Fibroblast of skin of back (primary cell): ENCODE measurements around the gene GCH1.

Experiments
- DNase-seq: peaks from one replicate; pipeline ENCODE4 v3.0.0-alpha.2; 2013

Gene GCH1

DNA sequence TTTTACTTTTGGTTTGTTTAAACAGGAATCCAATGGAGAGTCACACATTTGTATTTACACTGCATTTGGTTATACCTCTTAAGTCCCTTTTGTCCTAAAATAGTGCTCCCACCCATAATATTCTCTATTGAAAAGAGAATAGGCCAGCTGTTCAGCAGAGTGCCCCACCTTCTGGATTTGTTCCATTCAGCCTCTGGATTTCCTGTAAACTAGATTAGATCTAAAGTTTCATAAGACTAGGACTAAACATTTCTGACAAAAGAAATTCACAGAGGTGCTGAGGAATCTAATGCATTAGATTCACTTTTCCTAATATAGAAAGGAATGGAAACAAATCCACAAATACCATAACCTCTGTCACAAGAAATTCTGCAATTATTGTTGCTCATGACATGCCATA lies 38.1 kb downstream of the GCH1 start:
- DNase-seq = peak; percentile 29

DNA sequence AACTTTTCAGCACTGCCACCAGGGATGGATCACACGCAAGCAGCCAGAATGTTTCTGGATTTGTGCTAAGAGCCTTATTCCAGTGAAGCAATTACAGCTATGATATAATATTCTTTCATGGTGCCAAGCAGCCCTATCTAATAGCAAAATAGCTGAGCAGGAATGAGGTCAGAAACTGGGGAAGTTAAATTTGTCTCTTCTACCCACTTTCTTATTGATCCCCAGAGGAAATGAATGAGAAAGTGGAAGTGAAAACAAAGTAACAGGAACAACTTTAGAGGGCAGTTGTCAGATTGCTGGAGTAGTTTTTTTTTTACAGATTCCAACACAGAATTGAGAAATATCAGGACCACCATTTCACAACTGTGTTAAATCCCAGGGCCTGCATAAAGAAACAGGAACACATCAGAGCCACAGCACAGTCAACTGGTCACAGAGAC lies 44.8 kb downstream of the GCH1 start:
- no peak for DNase-seq

DNA sequence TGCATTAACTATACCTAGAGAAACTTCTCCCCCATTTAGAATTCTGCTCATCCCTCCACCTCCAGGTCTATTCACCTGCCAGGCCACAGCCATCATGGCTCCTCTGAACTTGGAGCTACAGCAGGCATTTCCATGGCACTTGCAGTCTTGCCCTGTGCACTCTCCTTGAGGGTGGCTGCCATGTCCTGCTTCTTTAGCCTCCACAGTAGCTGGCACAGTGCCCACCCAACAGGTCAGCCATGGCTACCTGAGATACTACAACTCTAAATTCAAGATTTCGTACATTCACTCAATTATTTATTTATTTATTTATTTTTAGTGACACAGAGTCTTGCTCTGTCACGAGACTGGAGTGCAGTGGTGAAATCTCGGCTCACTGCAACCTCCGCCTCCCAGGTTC lies 46.5 kb downstream of the GCH1 start:
- no peak for DNase-seq

DNA sequence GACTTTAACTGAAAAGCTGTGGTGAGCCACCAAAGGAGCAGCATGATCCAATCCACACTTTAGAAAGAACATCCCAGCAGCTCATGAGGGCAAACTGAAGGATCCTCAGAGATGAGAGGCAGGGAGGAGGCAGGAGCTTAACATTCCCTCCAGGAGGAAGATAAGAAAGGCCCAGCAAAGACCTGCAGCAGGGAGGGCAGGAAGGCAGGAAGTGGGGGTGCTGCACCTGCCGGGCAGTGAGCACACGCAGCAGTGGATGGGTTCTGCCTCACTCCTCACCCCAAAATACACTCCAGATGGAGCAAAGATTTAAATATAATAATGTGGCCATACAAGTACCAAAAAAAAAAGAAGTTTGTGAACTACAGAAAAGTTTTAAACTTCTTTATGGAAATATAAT lies 48.4 kb downstream of the GCH1 start:
- no peak for DNase-seq

DNA sequence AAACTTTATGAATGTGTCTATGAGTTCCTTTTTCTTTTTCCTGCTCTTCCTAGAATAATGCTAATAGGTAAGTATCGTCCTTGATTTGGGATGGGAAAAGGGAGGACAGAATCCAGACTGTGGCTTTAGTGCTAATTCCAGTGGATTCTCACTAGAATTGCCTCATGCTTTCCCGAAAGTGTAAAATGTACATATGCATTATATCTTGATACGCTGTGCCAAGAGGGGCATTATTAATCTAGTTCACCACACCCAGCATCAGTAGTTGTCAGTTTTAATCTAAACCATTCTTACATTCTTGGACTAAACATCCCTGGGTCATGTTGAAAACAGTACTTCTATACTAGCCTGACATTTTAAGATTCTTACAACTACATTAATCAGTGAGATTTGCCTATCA lies 49.3 kb downstream of the GCH1 start:
- DNase-seq = no peak

DNA sequence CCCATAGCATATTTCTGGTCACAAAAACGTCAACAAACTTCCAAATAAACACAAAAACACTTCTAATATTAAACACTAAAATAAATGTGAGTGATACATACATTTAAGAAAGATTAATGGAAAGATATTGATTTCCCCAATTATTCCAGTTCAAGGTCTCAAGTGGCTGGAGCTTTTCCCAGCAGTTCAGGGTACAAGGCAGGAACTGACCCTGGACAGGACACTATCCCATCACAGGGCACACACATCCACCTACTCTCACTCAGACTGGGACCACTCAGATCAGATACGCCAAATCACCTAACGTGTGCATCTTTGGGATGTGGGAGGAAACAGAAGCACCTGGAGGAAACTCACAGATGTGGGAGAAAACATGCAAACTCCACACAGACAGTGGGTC lies 50.4 kb downstream of the GCH1 start:
- DNase-seq = no peak

DNA sequence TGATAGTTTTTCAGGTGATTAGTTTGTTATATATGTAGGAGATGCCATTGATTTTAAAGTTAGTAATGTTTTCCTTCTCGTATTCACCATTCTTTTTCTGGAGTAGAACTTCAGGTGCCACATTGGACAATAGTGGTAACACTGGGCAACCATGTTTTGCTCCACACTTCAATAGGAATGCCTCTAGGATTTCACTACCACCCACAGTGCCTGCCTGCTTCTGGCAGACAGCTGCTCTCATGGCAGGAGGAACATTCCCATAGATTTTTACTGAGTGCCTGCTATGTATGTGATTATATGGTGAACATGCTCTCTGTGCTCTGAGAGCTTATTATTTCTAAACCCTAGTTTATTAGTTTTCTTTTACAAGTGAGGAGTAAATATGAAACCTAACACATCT lies 53.7 kb downstream of the GCH1 start:
- no peak for DNase-seq

DNA sequence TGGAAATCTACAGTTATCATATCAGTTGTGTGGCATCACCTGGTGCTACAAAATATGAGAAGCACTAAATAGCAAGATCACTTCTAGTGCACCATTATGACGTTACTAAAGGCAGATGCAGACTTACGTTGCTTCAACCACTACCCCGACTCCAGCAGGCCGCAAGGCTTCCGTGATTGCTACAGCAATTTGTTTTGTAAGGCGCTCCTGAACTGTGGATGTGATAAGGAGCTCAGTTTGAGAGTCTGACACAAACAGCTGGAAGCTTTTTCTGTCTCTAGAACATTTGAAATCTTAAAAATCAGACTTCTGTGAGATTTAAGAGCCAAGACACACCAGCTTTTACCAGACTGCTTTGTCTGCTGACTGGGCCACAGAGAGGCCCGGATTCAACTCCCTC lies 57.0 kb downstream of the GCH1 start:
- no peak for DNase-seq

DNA sequence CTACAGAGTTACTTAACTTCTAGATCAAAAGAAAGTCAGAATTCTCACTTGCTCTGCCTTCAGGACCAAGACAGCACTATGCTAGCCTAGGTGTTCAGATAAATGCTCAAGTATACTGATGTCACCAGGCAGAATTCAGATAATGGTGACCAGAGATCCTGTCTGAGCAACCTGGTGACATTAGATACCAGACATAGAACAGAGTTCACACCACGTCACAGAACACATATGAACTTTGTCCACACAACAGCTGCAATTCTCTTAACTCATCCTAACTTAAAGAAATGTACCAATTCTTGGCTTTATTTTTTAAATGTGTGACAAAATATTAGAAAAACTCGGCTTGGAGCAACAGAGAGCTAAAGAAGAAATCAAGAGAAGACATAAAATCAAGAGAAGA lies 58.1 kb downstream of the GCH1 start:
- no peak for DNase-seq

DNA sequence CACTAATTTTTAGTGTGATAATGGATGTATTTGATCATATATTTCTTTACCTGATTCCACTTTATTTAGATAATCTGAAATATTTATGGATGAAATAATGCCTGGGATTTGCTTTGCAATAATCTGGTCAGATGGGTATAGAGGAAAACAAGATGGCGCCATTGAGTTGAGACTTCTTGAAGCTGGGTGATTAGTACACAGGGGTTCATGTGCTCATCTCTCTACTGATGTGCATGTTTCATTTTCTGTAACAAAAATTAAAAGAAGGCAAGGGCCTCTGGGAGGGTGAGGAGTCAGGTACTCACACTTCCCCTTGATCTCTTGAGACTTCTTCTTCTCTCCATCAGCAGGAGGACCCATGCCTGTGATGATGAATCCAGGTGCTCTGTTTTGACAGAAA lies 61.8 kb downstream of the GCH1 start:
- no peak for DNase-seq

DNA sequence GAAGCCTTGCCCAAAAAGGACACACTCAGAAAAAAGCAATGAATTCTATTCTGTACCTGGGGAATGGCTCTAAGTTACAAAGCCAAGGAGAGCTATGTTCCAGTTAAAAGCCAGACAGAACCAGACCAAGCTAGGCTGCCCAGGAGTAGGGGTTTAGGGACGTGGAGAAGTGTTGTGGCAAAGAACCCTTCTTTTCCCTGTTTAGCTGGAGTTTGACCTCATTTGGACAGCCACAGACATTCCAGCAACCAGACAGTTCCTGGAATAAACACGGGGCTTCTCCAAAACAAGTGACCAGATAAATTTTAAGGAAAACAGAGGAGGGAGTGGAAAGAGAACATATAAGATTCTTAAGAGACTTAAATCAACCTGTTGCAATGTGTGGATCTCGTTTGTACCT lies 62.3 kb downstream of the GCH1 start:
- no peak for DNase-seq

DNA sequence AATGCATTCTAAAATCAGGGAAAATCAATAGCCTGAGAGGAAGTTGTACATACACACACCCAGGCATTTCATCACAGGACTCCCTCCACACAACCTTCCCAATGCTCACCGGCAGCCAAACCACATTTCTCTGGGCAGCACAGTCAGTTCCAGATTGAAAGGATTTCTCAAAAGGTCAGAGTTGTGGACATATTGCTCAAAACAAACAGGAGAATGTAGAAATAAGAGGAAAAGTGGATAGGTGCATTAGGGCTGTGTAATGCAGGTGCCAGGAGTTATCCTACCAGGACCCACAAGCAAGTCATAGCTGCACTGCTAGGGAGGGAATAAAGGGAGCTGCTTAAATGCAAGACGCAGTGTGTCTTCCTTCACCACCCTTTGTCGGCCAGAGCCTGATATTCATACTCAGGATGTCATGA lies 62.9 kb downstream of the GCH1 start:
- no peak for DNase-seq

DNA sequence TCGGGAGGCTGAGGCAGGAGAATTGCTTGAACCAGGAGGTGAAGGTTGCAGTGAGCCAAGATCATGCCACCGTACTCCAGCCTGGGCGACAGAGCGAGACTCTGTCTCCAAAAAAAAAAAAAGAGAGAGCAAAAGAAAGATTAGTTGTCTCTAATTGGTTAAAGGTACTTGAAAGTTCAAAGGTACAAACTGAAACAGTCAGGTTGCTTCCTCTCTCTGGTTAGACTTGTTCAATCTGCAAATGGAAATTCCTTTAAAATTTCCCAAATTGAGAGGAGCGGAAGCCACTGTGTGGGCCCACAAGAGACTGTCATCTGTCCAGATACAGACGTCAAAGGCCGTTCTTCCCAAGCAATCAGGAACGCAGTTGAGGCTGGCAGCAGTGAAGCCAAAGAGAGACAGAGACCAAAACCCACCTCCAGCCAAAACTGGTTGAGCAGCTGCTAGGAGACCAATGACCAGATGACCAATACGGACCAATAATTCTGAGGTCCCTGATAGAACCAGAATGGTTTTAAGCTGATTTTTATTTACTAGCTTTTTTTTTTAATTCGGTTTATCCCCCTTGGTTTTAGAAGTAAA lies 63.6 kb downstream of the GCH1 start:
- DNase-seq = no peak

DNA sequence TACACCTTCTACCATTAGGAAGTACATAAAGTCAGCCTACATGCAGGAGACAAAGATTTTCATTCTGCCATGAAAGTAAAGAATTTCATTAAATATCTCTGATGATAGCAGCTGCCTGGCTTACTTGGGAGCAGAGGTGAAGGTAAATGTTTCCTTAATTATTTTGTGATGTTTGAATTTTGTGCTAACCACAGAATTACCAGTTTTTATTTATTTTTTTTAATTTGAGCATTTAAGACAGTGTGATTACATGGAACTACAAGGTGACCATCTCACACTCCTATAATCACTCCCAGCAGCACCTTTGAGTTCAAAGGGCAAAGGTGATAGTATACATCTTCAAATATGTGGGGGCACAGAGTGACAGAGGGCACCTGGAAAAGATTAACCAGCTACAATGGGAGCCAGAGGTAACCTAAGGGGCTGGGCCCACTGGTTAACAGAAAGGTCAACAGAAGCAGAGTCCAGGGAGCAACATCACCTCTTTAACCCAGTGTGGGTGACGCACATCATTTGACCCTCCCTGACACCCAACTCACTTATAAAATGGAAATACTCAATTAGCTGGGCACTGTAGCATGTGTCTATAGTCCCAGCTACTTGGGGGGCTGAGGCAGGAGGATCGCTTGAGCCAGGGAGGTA lies 65.0 kb downstream of the GCH1 start:
- no peak for DNase-seq

DNA sequence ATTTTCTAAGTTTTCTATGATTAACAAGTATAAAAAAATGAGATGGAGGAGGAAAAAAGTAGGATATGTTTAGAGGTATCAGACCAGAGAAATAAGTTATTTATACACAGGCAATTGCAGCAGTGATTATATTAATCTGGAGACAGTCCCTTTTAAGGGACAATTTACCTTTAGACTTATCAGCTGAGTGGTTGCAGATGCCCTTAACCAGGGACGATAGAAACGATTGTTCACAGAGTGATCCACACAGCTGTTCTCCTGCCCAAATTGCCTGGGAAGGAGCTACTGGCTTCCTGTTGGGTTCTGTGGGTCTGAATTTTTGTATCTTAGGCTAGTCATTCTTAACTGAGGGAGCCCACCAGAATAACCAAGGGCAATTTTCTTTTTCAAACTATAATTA lies 66.4 kb downstream of the GCH1 start:
- no peak for DNase-seq

DNA sequence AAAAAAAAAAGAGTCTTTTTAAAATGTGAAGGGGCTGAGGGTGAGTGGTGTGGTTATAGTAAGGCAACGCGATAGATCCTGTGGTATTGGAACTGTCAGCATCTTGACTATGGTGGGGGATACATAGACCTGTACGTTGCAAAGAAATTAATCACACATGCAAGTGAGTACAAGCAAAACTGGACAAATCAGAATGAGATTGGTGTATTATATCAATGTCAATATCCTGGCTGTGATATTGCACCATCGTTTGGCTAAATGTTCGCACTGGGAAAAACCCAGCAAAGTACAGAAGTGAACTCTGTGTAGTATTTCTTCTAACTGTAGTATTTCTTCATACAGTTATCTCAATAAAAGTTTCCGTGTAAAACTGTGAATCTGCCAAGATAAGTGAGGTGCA lies 67.9 kb downstream of the GCH1 start:
- DNase-seq = no peak

DNA sequence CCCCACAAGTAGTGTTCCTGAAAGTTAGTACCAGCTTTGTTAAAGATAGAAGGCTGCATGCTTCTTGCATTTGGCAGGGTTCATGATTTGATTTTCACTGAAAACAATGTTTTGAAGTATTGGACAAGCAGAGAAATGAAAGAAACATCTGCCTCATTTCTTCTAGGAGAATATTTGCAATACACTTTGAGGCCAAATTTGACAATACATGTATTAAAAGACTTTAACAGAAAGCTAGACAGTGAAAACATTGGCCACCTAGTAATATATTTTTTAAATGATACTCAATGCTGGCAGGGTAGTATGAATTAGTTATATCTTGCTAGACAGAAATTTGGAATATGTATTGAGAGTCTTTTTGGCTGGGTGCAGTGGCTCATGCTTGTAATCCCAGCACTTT lies 68.5 kb downstream of the GCH1 start:
- DNase-seq = no peak

DNA sequence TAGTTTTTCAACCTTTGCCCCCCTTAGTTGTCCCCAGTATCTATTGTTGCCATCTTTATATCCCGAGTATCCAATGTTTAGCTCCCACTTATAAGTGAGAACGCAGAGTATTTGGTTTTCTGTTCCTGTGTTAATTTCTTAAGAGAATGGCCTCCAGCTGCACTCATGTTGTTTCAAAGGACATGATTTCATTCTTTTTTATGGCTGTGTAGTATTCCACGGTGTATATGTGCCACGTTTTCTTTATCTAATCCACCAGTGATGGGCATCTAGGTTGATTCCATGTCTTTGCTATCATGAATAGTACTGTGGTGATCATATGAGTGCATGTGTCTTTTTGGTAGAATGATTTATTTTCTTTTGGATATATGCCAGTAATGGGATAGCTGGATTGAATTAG lies 72.0 kb downstream of the GCH1 start:
- no peak for DNase-seq

DNA sequence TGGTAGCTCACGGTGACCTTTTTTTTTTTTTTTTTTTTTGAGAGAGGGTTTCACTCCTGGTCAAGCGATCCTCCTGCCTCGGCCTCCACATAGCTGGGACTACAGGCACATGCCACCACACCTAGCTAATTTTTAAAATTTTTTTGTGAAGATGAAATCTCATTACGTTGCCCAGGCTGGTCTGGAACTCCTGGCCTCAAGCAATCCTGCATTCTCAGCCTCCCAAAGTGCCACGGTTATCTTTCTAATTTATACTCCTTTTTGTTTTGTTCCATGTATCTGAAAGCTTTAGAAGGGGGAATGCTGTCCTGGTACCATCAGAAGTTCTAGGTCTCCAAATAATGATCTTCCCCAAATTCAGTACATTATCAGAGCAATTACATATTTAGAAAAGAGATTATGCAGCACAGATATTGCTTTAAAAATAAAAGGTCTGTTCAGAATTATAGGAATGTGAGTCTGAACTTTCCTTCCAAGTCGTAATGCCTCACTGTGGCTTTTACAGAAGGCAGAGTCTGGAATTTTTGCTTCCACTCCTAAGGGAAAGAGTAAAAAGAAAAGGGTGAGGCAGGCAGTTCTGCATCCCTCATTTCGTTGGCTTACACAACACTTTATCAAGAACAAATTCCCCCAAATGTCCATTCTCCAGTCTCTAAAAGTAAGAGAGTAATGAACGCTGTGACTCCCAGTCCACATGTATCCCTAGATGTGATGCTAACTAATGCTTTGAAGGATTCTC lies 73.0 kb downstream of the GCH1 start:
- DNase-seq = no peak

DNA sequence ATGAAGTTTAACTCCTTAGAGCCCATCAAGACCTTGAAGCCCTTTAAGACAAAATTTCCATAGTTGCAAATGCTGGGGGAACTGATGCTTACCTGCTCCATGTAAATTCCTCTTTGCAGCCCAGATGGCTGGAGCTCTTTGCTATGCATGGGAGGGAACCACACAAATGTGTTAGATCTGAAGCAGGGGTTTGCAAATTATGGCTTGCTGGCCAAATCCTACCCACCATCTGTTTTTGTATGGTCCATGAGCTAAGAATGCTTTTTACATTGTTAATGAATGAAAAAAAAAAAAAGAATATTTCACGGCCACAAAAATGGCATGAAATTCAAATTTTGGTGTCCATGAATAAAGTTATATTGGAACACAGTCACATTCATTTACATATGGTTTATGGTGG lies 74.6 kb downstream of the GCH1 start:
- no peak for DNase-seq

DNA sequence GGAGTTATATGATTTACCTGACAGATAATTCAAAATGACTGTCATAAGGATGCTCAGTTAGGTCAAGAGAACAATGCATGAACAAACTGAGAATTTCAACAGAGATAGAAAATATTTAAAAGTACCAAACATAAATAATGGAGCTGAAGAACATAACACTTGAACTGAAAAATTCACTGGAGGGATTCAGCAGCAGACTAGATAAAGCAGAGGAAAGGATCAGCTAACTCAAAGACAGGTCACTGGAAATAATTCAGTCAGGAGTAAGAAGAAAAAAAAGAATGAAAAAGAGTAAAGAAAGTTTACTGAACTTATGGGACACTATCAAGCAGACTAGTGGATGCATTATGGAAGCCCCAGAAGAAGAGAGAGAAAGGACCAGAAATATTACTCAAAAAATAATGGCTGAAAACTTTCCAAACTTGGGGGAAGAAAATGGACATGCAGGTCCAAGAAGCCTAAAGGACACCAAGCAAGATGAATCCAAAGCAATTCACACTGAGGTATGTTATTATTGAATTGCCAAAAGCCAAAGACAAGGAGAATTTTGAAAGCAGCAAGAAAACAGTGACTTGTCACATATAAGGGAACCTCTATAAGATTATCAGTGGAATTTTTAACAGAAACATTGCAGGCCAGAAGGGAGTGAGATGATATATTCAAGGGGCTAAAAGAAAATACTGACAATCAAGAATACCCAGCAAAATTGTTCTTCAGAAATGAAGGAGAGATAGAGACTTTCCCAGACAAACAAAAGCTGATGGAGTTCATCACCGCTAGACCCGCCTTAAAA lies 78.7 kb downstream of the GCH1 start:
- no peak for DNase-seq

DNA sequence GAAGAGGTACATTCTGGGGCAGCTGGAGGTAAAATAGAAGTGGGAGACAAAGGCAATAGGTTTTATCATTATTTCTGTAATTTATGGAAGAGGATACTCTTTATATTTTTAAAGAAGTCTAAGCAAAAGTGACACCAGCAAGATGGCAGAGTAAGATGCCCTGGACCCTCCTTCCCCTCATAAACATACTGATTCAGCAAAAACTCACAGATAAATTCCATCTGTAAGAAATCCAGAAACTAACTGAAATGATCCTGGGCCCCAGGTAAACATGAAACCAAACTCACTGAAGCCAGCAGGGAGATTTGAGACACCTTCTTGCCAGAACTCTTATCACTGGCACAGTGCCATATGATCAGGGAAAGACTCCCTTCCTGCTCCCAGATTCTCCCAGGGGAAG lies 79.9 kb downstream of the GCH1 start:
- DNase-seq = no peak
